Stimulated activated naive CD4-positive, alpha-beta T cell treated with Interleukin-2 at 50 U/mL for 16 hours (primary cell): ENCODE measurements around the gene NIPA2.

ENCODE experiments used
- DNase-seq: peaks from one replicate; lab custom pipeline; 2025; lab: John Stamatoyannopoulos, UW

Gene NIPA2

DNA sequence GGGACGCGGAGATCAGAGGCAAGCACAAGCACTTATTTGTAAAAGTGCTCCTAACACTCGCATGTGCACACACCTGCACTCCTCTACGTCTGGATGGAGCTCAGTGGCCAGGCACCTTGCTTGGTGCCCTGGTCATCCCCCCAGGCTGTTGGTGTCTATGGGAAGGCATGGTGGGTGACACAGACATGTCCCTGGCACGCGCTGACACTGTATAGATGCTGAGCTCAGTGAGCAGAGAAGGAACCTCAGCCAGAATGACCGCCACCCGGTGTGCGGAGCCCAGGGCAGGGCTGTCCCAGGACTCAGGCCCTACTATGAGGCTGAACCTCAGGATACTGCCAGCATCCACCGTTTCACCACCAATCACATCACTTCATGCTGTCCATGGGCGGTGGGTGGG is 64.5 kb downstream of the NIPA2 start:
- no peak for DNase-seq

DNA sequence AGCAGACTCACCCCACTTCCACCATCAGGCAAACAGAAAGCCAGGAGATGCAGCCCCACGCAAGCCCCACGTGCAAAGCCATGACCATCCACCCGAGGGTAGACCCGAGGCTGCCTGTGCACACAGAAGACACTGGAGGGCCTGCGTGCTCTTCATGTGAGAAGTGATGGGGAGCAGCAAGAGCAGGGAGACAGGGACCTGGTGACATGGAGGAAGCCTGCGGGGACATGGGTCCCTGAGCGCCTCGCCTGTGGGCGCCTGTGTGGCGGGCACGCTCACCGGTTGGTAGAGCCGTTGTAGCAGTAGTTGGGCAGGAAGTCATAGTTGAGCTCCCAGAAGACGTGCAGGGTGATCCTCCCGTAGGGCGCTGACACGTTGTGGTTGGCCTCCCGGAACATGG is 65.0 kb downstream of the NIPA2 start:
- no peak for DNase-seq

DNA sequence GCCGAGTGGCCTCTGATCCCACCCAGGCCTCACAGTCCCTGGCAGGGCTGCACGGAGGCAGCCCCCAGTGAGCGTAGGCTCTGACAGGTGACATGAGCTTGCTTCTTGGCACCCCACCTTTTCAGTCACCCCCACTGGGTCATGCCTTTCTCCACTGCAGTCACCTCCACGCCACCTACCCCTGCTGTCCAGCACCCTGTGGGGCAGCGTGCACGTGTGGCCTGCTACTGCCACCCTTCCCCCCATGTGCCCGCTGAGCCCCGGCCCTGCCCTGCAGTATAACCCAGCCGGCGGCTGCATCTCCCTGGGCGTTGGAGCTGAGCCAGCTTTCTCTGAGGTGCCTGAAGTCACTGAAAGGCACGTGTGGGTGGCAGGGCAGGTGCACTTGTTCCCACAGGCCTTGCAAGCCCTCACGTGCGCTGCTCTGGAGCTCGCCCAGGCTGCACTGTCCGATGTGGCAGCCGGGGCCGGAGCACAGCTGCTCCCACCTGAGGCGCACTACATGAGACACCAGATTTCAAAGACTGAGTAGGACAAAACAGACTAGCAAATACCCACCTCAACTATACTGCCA is 65.6 kb downstream of the NIPA2 start:
- no peak for DNase-seq

DNA sequence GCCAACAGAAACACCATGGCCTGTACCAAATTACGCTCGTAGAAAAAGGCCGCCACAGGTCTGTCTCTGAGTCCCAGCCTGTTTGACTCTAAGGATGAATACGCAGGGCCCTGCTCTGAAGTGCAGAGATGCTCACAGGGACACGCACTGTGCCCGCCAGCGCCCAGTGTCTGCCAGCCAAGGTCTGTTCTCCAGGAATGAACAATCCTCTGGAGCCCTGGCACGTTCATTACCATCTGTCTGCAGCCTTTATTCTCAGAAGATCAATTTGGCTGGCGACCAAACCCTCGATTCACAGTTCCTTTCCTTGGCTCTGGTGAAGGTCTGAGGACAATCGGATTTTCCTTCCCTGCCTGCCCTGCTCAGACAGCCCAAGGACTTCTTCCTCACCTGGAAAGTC is 66.3 kb downstream of the NIPA2 start:
- DNase-seq: no peak

DNA sequence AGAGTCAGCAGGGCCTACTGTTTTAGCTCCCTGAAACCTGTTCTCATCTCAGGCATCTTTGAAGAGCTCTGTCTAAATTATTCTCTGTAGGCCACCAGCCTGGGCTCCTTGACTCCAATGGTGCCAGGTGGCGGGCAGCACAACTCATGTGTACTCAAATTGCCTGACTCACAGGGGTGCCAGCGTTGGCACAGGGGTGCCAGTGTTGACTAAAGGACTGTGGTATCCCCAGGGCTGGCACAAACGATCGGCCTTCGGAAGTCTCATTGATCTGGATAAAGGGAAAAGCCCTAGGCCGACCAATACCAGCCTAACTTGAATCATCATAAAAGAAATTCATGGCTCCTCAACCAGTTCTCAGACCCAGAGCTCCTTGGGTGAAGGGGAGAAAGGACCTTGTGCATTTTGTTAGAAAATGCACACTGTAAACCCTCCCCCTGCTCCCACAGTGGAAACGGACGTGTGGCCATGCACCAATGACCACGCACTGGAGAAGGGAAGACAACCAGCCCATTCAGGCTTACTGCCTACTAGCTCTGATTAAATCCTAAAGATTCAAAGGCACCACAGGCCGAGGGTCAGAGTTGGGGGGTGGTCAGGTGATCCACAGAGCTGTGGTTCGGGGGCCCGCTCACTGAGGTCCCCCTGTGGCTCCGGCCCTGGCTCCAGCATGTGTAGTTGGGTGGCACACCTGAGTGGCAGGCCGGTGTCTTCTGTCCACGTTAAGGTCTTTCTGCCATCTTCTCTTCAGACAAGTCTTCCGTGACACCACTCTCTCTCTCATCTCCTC is 68.9 kb downstream of the NIPA2 start:
- no peak for DNase-seq

DNA sequence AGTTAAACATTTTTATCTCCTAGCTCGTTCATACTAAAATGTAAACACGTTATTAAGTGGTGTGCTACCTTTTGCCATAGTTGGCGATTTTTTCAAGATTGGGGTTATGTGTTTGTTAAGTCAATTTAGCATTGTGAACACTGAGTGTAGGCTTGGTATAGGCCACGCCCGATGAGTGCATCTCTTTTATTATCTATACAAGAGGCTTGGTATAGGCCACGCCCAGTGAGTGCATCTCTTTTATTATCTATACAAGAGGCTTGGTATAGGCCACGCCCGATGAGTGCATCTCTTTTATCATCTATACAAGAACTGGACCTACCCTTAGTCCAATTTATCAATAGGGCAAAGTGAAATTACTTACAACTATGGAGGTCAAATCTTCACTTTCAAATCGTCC is 70.4 kb downstream of the NIPA2 start:
- no peak for DNase-seq

DNA sequence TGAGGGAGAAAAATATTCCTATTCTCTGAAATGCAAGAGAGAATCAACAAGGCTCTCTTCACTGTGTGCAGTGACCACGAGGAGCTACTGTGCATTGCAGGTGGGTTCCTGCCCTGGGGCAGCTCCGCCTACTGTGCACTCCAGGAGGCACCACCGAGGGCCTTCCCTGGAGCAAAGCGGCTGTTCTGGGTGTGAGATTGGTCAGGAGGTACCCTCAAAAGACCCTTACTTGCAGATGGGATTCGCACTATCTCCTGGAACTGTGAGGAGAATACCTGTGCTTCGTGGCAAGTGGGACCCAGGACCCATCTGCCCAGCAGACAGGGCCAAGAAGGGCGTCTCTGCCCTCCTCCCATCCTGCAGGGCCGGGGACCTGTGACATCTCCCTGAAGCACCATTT is 72.8 kb downstream of the NIPA2 start:
- no peak for DNase-seq

DNA sequence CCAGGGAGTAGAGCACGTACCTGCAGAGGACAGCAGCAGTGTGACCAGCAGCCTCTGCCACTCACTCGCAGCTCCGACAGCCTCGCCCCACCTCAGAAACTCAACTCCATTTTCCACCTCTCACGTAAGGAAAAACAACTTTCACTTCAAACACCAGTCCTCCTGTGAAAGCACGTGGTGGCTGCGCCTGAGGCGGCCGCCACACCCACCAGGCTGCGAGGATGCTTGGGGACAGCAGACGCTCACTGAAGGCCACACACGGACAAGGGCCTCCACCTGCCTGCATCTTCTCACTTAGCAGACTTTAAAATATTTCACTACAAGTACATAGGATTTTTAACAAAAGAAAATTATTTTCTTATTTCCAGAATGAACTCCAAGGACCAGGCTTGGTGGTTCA is 73.8 kb downstream of the NIPA2 start:
- DNase-seq: no peak

DNA sequence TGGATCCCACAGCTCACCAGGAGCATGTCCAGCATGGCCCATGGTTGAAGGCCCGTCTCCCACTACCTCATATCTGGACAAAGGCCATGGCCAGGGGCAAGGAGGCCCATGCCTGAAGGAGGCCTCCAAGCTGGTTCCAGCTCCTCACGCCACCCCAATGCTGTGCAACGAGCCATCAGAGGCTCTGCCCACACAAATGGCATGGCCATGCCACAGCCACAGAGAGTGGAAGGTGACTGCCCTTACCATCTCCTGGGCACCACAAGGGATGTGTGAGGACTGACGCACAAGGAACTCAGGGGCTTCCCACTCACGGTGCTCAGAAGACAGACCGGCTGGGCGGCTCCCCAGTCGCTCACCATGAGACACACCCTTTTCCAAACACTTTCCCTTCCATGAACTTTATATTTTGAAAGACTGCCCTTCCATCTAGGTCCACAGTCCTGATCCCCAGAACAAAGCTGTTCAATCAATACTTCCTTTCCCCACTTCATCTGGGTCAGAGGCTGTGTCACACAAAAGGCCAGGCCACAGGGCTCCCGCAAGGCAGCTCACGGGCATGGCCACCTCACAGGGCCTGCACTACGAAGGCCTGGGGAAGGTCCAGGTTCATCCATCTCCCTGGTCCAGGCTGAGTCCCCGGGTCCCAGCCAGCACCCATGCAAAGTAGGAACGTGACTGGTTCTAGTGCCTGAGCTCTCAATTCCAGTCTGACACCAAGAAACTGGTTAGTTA is 75.3 kb downstream of the NIPA2 start:
- DNase-seq: no peak

DNA sequence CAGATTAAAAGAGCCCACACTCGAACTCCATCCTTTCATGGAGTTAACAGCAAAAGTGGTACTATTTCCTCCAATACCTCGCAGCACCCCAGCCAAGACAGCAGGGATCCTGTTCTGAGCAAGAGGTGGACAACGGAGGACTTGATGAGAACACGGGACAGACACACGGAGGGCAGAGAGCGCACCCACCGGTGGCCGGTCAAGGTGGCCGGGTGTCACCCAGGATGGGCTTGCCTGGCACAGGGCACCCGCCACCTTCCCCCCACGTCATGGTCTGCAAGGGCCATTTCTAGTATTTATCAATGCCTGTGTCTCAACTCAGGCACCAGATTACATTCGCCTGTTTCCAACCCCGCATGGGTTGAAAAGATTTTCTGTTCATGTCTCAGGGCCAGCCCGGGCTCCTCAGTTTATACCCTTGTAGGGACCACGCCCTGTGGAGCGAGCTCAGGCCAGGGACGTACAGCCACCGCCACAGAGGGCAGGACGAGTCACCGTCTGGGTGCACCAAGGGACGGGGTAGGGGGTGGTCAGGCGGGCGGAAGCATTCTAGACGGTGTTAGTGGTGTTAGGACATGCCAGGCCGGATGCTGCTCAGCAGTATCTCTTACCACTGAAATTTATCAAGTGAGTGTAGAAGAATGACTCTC is 77.5 kb downstream of the NIPA2 start:
- DNase-seq: no peak

DNA sequence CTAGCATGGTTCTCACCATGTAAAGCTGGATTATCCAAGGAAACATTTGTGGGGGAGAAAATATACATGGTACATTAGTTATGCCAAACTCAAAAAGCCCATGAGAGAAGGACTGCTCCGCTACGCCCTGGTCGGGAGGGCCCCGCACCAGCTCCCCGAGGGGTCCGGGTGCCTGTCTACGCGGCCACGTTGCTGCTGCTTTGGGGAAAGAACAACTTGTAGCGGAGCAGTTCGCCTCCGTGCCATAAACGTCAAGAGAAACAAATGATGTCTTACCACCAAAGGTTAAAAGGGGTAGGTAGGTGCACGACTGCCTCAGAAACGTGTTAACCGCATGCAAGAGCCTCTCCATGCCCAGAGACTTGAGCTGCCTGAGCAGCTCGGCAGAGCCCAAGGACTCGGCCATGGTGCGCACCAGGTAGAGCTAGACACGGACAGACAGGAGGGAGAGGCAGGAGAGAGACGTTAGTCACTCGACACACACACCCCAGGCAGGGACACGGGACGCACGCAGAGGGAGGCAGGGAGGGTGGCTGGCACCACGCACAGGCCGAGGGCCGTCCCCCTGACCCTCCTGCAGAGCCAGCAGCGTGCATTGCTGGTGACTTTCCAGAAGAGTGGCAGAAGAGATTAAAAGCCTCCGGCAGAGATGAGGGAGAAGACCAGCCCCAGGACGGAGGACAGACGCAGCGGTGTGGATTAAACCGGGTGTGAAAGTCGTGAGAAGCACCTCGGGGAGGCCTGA is 78.3 kb downstream of the NIPA2 start:
- no peak for DNase-seq

DNA sequence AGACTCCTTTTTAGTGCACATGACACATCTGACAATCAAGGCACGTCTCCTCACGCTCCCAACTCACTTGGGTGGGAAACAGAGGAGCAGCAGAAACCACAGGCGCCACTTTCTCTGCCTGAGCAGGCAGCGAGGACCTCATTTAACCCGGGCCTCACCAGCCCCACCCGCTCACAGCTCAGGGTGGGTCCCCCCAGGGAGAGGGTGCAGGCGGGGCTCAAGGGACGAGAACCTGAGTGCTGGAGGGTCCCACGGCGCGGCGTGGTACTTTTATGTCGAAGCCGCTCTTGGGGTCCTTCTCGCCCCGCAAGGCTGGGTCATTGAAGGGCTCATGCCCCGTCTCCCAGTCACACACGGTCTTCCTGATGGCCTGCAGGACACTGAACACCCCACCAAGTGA is 79.1 kb downstream of the NIPA2 start:
- no peak for DNase-seq
